ENCODE results near the gene NTRK2.

Gene NTRK2

GRCh38 chr9:84975926-84976325 lies 306.4 kb downstream of the NTRK2 start:
- no peak for DNase-seq (ENCODE audit: extremely low read depth, low read depth)

GRCh38 chr9:84978661-84979060 lies 309.1 kb downstream of the NTRK2 start:
- no peak for TF ChIP-seq CTCF (IDR thresholded peaks at IDR 0.05; ENCODE audit: low read depth, low read length)
- DNase-seq (ENCODE audit: extremely low read depth, low read depth) = no peak

More at GRCh38 chr9:84975926-84976325, 306.4 kb downstream of the NTRK2 start:
- TF ChIP-seq CTCF (IDR thresholded peaks at IDR 0.05; ENCODE audit: low read depth, low read length) = no peak

DNA sequence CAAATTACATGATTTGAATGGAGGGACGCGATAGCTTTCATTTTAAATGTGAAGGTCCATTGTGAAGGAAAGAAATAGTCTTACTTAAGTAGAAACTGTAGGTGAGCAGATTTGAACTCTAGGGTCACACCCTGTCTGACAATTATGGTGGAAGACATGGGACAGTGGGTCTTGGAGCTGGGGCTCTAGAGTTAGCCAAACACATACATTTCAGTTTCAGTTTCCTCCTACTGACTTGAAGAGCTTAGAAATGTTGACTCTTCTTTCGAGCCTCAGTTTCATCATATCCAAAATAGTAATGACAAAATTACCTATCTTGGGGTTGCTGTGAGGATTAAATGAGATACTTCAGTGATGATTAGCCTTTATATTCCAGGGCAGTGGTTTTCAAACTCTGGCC lies 314.2 kb downstream of the NTRK2 start:
- TF ChIP-seq CTCF (IDR thresholded peaks at IDR 0.05; ENCODE audit: low read depth, low read length) = no peak
- no peak for DNase-seq (ENCODE audit: extremely low read depth, low read depth)

GRCh38 chr9:84988621-84989020 lies 319.1 kb downstream of the NTRK2 start:
- DNase-seq (ENCODE audit: extremely low read depth, low read depth) = no peak
- no peak for TF ChIP-seq CTCF (IDR thresholded peaks at IDR 0.05; ENCODE audit: low read depth, low read length)

DNA sequence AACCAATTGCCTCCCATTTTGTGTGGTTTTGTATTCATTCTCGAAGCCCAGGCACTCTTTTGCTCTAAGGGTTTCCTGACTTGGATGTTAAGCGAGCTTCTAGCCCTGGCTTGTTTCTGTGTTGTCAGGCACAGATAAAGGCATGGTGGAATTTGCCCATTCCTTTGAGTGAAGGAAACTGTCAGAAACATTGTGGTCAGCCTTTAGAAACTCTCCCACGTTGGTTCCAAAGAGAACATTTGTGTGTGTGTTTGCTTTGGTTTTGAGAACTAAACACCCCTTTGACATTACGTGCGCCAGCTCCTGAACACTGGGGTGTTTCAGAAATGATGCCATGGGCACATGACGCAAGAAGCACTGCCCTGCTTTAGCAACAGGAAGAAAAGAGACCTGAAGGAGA lies 320.9 kb downstream of the NTRK2 start:
- no peak for TF ChIP-seq CTCF (IDR thresholded peaks at IDR 0.05; ENCODE audit: low read depth, low read length)
- DNase-seq (ENCODE audit: extremely low read depth, low read depth) = no peak

GRCh38 chr9:84990850-84991513 lies 321.5 kb downstream of the NTRK2 start:
- TF ChIP-seq CTCF (IDR thresholded peaks at IDR 0.05; ENCODE audit: low read depth, low read length) = no peak
- no peak for DNase-seq (ENCODE audit: extremely low read depth, low read depth)

DNA sequence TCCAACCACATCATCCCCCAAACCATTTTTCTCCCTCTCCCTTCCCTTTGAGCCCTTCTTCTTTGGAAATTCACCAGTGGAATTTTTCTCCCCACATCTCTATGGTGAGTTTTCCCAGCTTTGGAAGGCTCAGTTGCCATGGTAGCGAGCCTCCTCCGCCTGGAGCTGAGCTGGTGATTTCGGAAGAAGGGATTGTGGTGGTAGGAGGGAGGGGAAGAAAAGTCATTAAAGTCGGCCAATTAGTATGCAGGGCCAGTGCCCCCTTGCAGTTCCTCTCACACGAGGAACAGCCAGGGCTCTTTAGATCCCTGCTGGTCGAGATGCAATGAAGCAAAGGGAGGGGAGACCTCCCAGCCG lies 322.0 kb downstream of the NTRK2 start:
- no peak for TF ChIP-seq CTCF (IDR thresholded peaks at IDR 0.05; ENCODE audit: low read depth, low read length)

More for the DNA sequence above, 322.0 kb downstream of the NTRK2 start:
- no peak for DNase-seq (ENCODE audit: extremely low read depth, low read depth)
